HepG2 (cell line): ENCODE measurements around the gene GGA2. TPM values are rescaled to one million over a fixed set of nuclear protein-coding genes. Genes with fewer than 3 reads are reported as not detected.

Experiments used
- BHLHE40 ChIP-seq: IDR thresholded peaks from 2 replicates; pipeline ENCODE4 v1.6.1; 2011; ENCODE audit warnings: low read length, improper control_type of control experiment
- CC2D1A ChIP-seq: sonication (generic); formaldehyde crosslinking; IDR thresholded peaks from 2 replicates; pipeline ENCODE4 v1.8.1; 2023; ENCODE audit warnings: mild to moderate bottlenecking, missing genetic modification reagents
- E2F1 ChIP-seq: sonication (generic); formaldehyde crosslinking; IDR thresholded peaks from 2 replicates; pipeline ENCODE4 v1.5.0; 2020; ENCODE audit warnings: missing genetic modification reagents
- HNF4A ChIP-seq: sonication (generic); formaldehyde crosslinking; IDR thresholded peaks from 2 replicates; pipeline ENCODE4 v1.4.0; 2020; ENCODE audit warnings: missing genetic modification reagents
- KMT2A ChIP-seq: sonication (generic); formaldehyde crosslinking; IDR thresholded peaks from 2 replicates; pipeline ENCODE4 v1.4.0; 2020; ENCODE audit warnings: missing genetic modification reagents
- NCOA2 ChIP-seq: sonication (generic); formaldehyde crosslinking; IDR thresholded peaks from 2 replicates; pipeline ENCODE4 v1.8.0; 2022; ENCODE audit warnings: inconsistent platforms
- SIX4 ChIP-seq: sonication (generic); formaldehyde crosslinking; IDR thresholded peaks from 2 replicates; pipeline ENCODE4 v1.4.0; 2020; ENCODE audit warnings: missing genetic modification reagents
- SNAPC4 ChIP-seq: sonication (generic); formaldehyde crosslinking; IDR thresholded peaks from 2 replicates; pipeline ENCODE4 v1.4.0; 2020; ENCODE audit warnings: mild to moderate bottlenecking, missing genetic modification reagents
- SYNCRIP ChIP-seq: fragments of 200-400 bp; formaldehyde crosslinking; IDR thresholded peaks from 2 replicates; pipeline ENCODE4 v1.6.1; 2018; ENCODE audit warnings: mild to moderate bottlenecking, low read depth, low read length; ENCODE audit not compliant: insufficient read depth
- TERF1 ChIP-seq: sonication (generic); formaldehyde crosslinking; IDR thresholded peaks from 2 replicates; pipeline ENCODE4 v1.8.0; 2022; ENCODE audit warnings: mild to moderate bottlenecking, missing genetic modification reagents, moderate library complexity
- TRIM22 ChIP-seq: fragments of 450-650 bp; IDR thresholded peaks from 2 replicates; pipeline ENCODE4 v1.6.1; 2017
- ZGPAT ChIP-seq: IDR thresholded peaks from 2 replicates; pipeline ENCODE4 v1.6.1; 2016; ENCODE audit warnings: mild to moderate bottlenecking
- ZMAT5 ChIP-seq: sonication (generic); formaldehyde crosslinking; IDR thresholded peaks from 2 replicates; pipeline ENCODE4 v1.5.0; 2020; ENCODE audit warnings: mild to moderate bottlenecking, low read depth, missing genetic modification reagents, borderline replicate concordance
- ZNF496 ChIP-seq: sonication (generic); formaldehyde crosslinking; IDR thresholded peaks from 2 replicates; pipeline ENCODE4 v1.8.1; 2023; ENCODE audit warnings: mild to moderate bottlenecking, moderate library complexity, missing genetic modification reagents; ENCODE audit not compliant: insufficient replicate concordance
- ZNF75D ChIP-seq: sonication (generic); formaldehyde crosslinking; IDR thresholded peaks from 2 replicates; pipeline ENCODE4 v1.8.1; 2023; ENCODE audit warnings: missing genetic modification reagents, mild to moderate bottlenecking, borderline replicate concordance
- ZNF784 ChIP-seq: sonication (generic); formaldehyde crosslinking; IDR thresholded peaks from 2 replicates; pipeline ENCODE4 v1.5.1; 2020; ENCODE audit warnings: missing genetic modification reagents, mild to moderate bottlenecking, borderline replicate concordance
- ZSCAN25 ChIP-seq: sonication (generic); formaldehyde crosslinking; IDR thresholded peaks from 2 replicates; pipeline ENCODE4 v1.8.0; 2022; ENCODE audit warnings: mild to moderate bottlenecking, missing genetic modification reagents
- polyA plus RNA-seq, 8 experiments: library from polyadenylated mRNA; depleted of rRNA in 3 of 8; stranded (reverse) in 7 of 8; unstranded in 1 of 8; fragments of >200 nt; fragmentation: Illumina TruSeq in 4 of 8; extraction: Trizol in 4 of 8; gene quantifications; 2 replicates each; pipeline versions ENCODE4 v1.2.1 to v1.2.3, GENCODE V29; 2011 to 2016; ENCODE audit warnings: low read depth in 4 of 8, missing spikeins in 1 of 8, mixed read lengths in 1 of 8; ENCODE audit not compliant: insufficient read depth in 1 of 8
- total RNA-seq, 5 experiments: library from RNA; depleted of rRNA; stranded (reverse); fragments of >200 nt; fragmentation: Illumina TruSeq; extraction: Trizol; gene quantifications; 2 replicates each; pipeline ENCODE4 v1.2.3, GENCODE V29; 2016; ENCODE audit warnings: low read depth in 1 of 5

Gene GGA2
- total and polyA plus RNA-seq, 2 of the 13 experiments (the other 11 are each of a cell fraction or from before 2014, with no cell fraction given): 51.5 to 69.8 TPM

GRCh38 chr16:23452572-23453337, 57.5 kb downstream of the GGA2 start, which contains the start of gene COG7 (continued):
- TF ChIP-seq SYNCRIP (no peak), HNF4A (peak; percentile 77), SNAPC4 (peak; percentile 96), ZNF496 (CRISPR knock-in tag) (no peak), ZMAT5 (peak; percentile 71; the same call in 1 of the 2 replicates), ZSCAN25 (CRISPR knock-in tag) (peak; percentile 93; the same call in 1 of the 2 replicates), BHLHE40 (no peak), ZNF75D (CRISPR knock-in tag) (no peak), TERF1 (CRISPR knock-in tag) (no peak), CC2D1A (CRISPR knock-in tag) (peak; percentile 73; the same call in 1 of the 2 replicates), ZGPAT (CRISPR knock-in tag) (peak; percentile 100), NCOA2 (CRISPR knock-in tag) (peak; percentile 71; the same call in 1 of the 2 replicates), ZNF784 (peak; percentile 98), E2F1 (CRISPR knock-in tag) (peak; percentile 86), KMT2A (CRISPR knock-in tag) (peak; percentile 95), SIX4 (CRISPR knock-in tag) (peak; percentile 75), TRIM22 (no peak)
